ENCODE data around the gene UGT1A6. TPM values are rescaled to one million over a fixed set of nuclear protein-coding genes. Genes with fewer than 3 reads are reported as not detected.

The UGT1A6 gene
- total and polyA plus RNA-seq, 12 donors = not detected

GRCh38 chr2:233807215-233807865, 114.7 kb downstream of the UGT1A6 start:
- Histone ChIP-seq H3K9me3 (no peaks in the 10 kb centered on the region), H3K4me3 (no peak overlapping the region), H3K4me1 (no peaks in the 10 kb centered on the region), H3K27me3 (peaks cover 0 to 32% (median 14%) of the 10 kb centered on the region in 7 donors), H3K36me3 (no peaks in the 10 kb centered on the region), H3K27ac (no peak overlapping the region)
- DNase-seq = no peak
- no peak for ATAC-seq
- 68 to 69% methylated on average over 12 of the region's 12 CpGs for WGBS, 2 donors
- no peak for TF ChIP-seq CTCF (IDR thresholded peaks at IDR 0.05)
- intact Hi-C loops (cut with DNase I) = loop anchor here in 1 of 10 donors (5.0 kb wide), 1 partner anchor 1595 kb away; no protein-coding TSS in a partner anchor

DNA sequence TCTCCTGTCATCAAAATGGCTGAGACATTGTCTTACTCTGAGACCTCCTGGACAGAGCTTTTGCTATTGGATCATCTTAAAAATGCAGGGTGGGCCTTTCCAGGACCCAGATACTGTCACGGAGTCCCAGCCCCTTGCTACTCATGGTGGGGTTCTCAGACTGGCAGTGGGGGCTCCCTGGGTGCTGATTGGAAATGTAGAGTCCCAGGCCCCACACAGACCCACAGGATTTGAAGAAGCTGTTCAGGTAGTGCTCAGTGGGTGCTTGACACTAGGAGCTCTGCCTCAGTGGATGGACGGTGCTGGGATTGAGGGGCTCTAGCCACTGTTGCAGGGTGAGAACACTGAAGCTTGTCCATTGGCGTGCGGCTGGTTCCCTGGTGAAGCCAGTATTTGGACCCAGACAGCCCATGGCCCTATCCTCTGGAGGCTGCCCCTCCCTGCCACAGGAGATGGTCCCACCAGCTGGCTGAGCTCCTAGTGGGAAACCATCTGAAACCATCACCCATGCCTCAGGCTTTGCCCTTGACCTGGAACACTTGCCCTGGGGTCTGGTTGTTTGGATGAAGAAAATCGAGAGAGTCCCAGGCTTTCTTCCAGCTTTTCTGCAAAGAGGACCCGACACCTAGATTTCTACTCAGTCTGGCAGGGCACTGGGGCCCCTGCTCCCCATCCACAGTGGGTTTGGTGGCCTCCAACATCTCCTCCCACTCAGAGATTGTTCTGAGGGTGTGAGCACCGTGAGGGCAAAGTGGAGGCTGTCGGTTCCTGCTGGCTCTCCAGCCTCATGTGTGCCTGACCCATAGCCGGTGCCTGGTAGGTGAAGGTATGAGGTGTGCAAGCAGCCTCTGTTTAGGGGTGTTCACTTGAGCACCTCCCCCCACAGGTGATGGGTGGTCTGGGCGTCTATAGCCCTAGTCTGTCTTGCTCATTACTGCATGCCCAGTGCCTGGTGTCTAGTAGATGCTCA, 115.6 kb downstream of the UGT1A6 start:
- ATAC-seq (no peak), DNase-seq (no peak)
- intact Hi-C loops (cut with DNase I) = loop anchor here in 1 of 10 donors (5.0 kb wide), 1 partner anchor 1596 kb away; no protein-coding TSS in a partner anchor
- H3K4me1 ChIP-seq = no peaks in the 10 kb centered on the region
- no peak for TF ChIP-seq CTCF (IDR thresholded peaks at IDR 0.05)
- peaks cover 0 to 28% (median 14%) of the 10 kb centered on the region in 7 donors for H3K27me3 ChIP-seq
- 73 to 80% methylated on average over 10 of the region's 10 CpGs for WGBS, 2 donors
- H3K27ac ChIP-seq = no peak overlapping the region
- H3K4me3 ChIP-seq = no peak overlapping the region
- no peaks in the 10 kb centered on the region for H3K9me3 ChIP-seq
- H3K36me3 ChIP-seq = no peaks in the 10 kb centered on the region

GRCh38 chr2:233810385-233810784, 117.7 kb downstream of the UGT1A6 start:
- Histone ChIP-seq H3K36me3 (no peaks in the 10 kb centered on the region), H3K4me3 (no peak overlapping the region), H3K9me3 (no peaks in the 10 kb centered on the region), H3K27me3 (peaks cover 0 to 36% (median 14%) of the 10 kb centered on the region in 7 donors), H3K4me1 (no peaks in the 10 kb centered on the region), H3K27ac (no peak overlapping the region)
- 83 to 85% methylated on average over 6 of the region's 6 CpGs for WGBS, 2 donors
- TF ChIP-seq CTCF (IDR thresholded peaks at IDR 0.05) = no peak
- no peak for ATAC-seq
- intact Hi-C loops (cut with DNase I) = no loop called here
- DNase-seq = no peak

DNA sequence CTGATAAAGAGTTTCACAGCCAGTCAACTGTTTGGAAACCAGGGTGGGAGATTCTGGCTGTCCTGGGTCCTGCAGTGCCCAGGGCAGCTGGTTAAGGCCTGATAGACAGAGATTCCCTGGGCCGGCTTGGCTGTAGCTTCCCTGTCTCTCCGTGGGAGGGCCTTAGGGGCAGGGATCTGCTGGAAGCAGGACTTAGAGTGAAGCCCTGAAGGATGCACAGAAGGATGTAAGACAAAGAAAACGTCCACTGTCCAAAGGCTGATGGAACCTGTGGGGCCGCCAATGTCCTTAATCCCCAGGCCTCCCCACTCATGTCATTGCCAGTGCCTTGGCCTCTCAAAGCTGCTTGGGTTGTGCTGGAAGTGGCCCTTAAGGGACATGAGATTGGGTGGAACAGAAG, 118.4 kb downstream of the UGT1A6 start:
- Histone ChIP-seq H3K36me3 (no peaks in the 10 kb centered on the region), H3K27ac (no peak overlapping the region), H3K9me3 (peaks cover 0 to 3% (median 0%) of the 10 kb centered on the region in 11 donors), H3K4me1 (no peaks in the 10 kb centered on the region), H3K27me3 (peaks cover 0 to 36% (median 14%) of the 10 kb centered on the region in 7 donors), H3K4me3 (no peak overlapping the region)
- WGBS, 2 donors = 66 to 70% methylated on average over 4 of the region's 4 CpGs
- TF ChIP-seq CTCF (IDR thresholded peaks at IDR 0.05) = no peak
- intact Hi-C loops (cut with DNase I) = no loop called here
- DNase-seq (no peak), ATAC-seq (no peak)

All from heart right ventricle (tissue), 16 donors.